SU-DHL-6 (cell line): ENCODE measurements around the gene SOX6.

Experiments
- CTCF ChIP-seq: fragments of 200-600 bp; sonication (generic); IDR thresholded peaks from one replicate; pipeline ENCODE4 v1.5.1; 2017; ENCODE audit warnings: antibody characterized with exemption, mild to moderate bottlenecking, low read length, moderate library complexity; ENCODE audit not compliant: insufficient read depth, poor library complexity, severe bottlenecking
- EZH2phosphoT487 ChIP-seq: fragments of 200-600 bp; sonication (generic), shearing (Covaris generic); conservative IDR thresholded peaks from 2 replicates; pipeline ENCODE4 v1.6.1; 2018; ENCODE audit warnings: mild to moderate bottlenecking, antibody characterized with exemption, low read length, moderate library complexity, mixed read lengths

- TF ChIP-seq CTCF (no peak), EZH2phosphoT487 (no peak)
Measured at GRCh38 chr11:16088774-16089173, 267.6 kb downstream of the SOX6 start.
